ENCODE data around the gene JAKMIP3.

JAKMIP3 gene

DNA sequence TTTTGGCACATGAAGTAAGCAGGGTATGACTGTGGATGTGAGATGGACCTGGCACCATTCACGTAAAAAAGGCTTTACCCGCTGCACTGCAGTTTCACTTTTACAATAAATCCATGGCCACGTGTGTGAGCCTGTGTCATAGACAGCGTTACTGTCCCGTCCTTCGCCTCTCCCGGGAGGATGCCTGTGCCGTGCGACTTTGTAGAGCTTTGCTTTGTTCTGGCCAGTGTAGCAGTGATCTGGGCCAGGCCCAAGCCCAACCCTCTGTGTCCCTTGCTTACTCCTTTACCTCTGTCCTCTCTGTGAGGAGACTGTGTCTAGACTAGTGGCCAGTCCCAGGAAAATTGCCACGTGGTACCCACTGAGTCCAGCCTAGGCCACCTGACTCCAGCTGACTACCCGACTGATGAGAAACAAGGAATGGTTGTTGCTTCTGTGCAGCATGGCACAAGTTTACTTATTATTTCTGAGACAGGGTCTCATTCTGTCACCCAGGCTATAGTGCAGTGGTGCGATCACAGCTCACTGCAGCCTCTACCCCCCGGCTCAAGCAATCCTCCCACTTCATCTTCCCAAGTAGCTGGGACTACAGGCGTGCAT lies 48.1 kb downstream of the JAKMIP3 start:
- no peak for DNase-seq

DNA sequence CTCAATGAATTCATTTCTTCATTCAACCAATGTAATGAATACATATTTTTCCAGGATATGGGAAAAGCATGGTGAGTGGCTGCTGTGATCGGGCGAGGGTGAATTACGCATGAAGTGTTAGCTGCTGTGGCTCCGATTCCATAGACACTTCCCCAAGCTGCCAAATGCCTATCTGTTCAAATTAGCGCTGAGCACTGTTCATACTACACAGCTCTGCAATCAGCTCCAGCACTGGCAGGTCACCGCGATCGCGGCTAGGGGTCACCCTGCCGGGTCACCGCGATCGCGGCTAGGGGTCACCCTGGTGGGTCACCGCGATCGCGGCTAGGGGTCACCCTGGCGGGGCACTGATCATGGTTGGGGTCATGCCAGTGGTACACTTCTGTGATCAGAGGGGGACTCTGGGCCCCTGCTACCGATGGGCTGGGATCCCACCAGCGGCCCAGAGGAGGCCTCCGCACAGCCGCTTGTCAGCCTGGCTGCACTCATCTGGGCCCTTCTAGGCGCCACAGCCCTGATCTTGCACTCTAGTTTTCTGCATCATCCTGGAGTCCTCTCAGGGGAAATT lies 49.3 kb downstream of the JAKMIP3 start:
- DNase-seq = no peak

All from NCI-H1694 treated with DMSO at 0.1 percent for 48 hours (cell line).